H1 (cell line): Measurements from ENCODE around the gene DPH6. TPM values are rescaled to one million over a fixed set of nuclear protein-coding genes. Genes with fewer than 3 reads are reported as not detected.

Source experiments
- CTCF ChIA-PET: fragments of 300-600 bp; sonication (Branson Sonifier 250); formaldehyde crosslinking; loops from one replicate; lab custom pipeline; 2021; ENCODE audit not compliant: partially characterized antibody; lab: Charles Lee
- POLR2A ChIA-PET: fragments of 300-600 bp; sonication (Branson Sonifier 250); formaldehyde crosslinking; loops from one replicate; lab custom pipeline; 2021; ENCODE audit warnings: inconsistent platforms; ENCODE audit not compliant: partially characterized antibody; lab: Charles Lee
- DNase-seq, 2 experiments: peaks; one replicate each; pipeline versions ENCODE4 v3.0.0 to v3.0.0-alpha.2; 2010 to 2022; ENCODE audit warnings: low spot score in 2 of 2, low read depth in 1 of 2, mixed read lengths in 1 of 2
- FAIRE-seq: peaks from 2 replicates; lab custom pipeline; 2011; peaks lifted over from hg19 to GRCh38; lab: Jason Lieb, UNC
- H2AFZ ChIP-seq: 2 replicates; pipeline ENCODE4 v1.8.1; 2012; ENCODE audit warnings: low read length, inconsistent platforms
- H2AK5ac ChIP-seq: 2 replicates; pipeline ENCODE4 v1.6.1; 2013; ENCODE audit warnings: low read depth, low read length
- H2BK120ac ChIP-seq: replicated peaks from 2 replicates; pipeline ENCODE3; 2013; ENCODE audit warnings: low read depth, low read length, inconsistent platforms
- H2BK12ac ChIP-seq: 2 replicates; pipeline ENCODE4 v1.6.1; 2013; ENCODE audit warnings: low read depth, low read length
- H2BK15ac ChIP-seq: 2 replicates; pipeline ENCODE4 v1.6.1; 2013; ENCODE audit warnings: low read length
- H2BK20ac ChIP-seq: 2 replicates; pipeline ENCODE4 v1.6.1; 2013; ENCODE audit warnings: low read length
- H2BK5ac ChIP-seq: 2 replicates; pipeline ENCODE4 v1.6.1; 2013; ENCODE audit warnings: low read depth, low read length
- H3K14ac ChIP-seq: 2 replicates; pipeline ENCODE4 v1.6.1; 2013; ENCODE audit warnings: inconsistent platforms; ENCODE audit not compliant: insufficient read length
- H3K18ac ChIP-seq: 2 replicates; pipeline ENCODE4 v1.6.1; 2013; ENCODE audit warnings: low read length; ENCODE audit errors: extremely low read depth
- H3K23ac ChIP-seq: 2 replicates; pipeline ENCODE4 v1.6.1; 2013; ENCODE audit warnings: inconsistent platforms; ENCODE audit not compliant: insufficient read length
- H3K23me2 ChIP-seq: 2 replicates; pipeline ENCODE4 v1.6.1; 2013; ENCODE audit warnings: low read depth, low read length
- H3K27ac ChIP-seq: 2 replicates; pipeline ENCODE4 v1.6.1; 2011; ENCODE audit warnings: low read depth, low read length, inconsistent platforms
- H3K27me3 ChIP-seq, 4 experiments: replicated peaks in 1 of 4; 1 replicate in 1 of 4; 2 replicates in 3 of 4; pipeline versions ENCODE4 v1.6.1 to v1.8.1; 2011 to 2013; ENCODE audit warnings: low read length in 3 of 4, mild to moderate bottlenecking in 3 of 4, inconsistent platforms in 2 of 4, mixed read lengths in 2 of 4, moderate library complexity in 1 of 4; ENCODE audit not compliant: control insufficient read depth in 3 of 4, insufficient read depth in 3 of 4; ENCODE audit errors: extremely low read depth in 1 of 4
- H3K36me3 ChIP-seq, 4 experiments: 2 replicates each; pipeline versions ENCODE4 v1.6.1 to v1.8.1; 2011 to 2013; ENCODE audit warnings: mild to moderate bottlenecking in 4 of 4, low read length in 3 of 4, moderate library complexity in 2 of 4, control low read depth in 1 of 4, inconsistent platforms in 1 of 4; ENCODE audit not compliant: insufficient read depth in 4 of 4, control insufficient read depth in 2 of 4
- H3K4ac ChIP-seq: replicated peaks from 2 replicates; pipeline ENCODE3; 2013; ENCODE audit warnings: low read length, low read depth, mixed read lengths, inconsistent platforms; ENCODE audit not compliant: insufficient read length
- H3K4me1 ChIP-seq, 4 experiments: replicated peaks in 1 of 4; 1 replicate in 1 of 4; 2 replicates in 3 of 4; pipeline versions ENCODE4 v1.6.1 to v1.8.1; 2011 to 2013; ENCODE audit warnings: low read length in 3 of 4, inconsistent platforms in 2 of 4, mixed read lengths in 1 of 4; ENCODE audit not compliant: insufficient read depth in 4 of 4, control insufficient read depth in 3 of 4
- H3K4me2 ChIP-seq, 2 experiments: 2 replicates each; pipeline versions ENCODE4 v1.6.1 to v1.8.1; 2011 to 2013; ENCODE audit warnings: low read depth in 2 of 2, low read length in 2 of 2, control low read depth in 1 of 2, inconsistent platforms in 1 of 2, mild to moderate bottlenecking in 1 of 2; ENCODE audit not compliant: insufficient read depth in 1 of 2
- H3K4me3 ChIP-seq, 4 experiments: fragments of 200-600, 300-600 bp in 1 of 4; sonication (generic), shearing (Covaris generic), sonication (Bioruptor Twin) in 1 of 4; 2 replicates each; pipeline versions ENCODE4 v1.5.1 to v1.8.1; 2011 to 2016; ENCODE audit warnings: low read length in 4 of 4, low read depth in 3 of 4, control low read depth in 2 of 4, inconsistent platforms in 2 of 4, mild to moderate bottlenecking in 2 of 4, mixed read lengths in 1 of 4, moderate library complexity in 1 of 4; ENCODE audit not compliant: insufficient read depth in 2 of 4; ENCODE audit errors: extremely low read depth in 1 of 4
- H3K56ac ChIP-seq: replicated peaks from 2 replicates; pipeline ENCODE3; 2013; ENCODE audit warnings: low read depth, mild to moderate bottlenecking, mixed read lengths, low read length, inconsistent platforms; ENCODE audit not compliant: insufficient read length
- H3K79me1 ChIP-seq: 2 replicates; pipeline ENCODE4 v1.6.1; 2013; ENCODE audit warnings: low read depth, low read length, control low read depth
- H3K79me2 ChIP-seq, 2 experiments: 2 replicates each; pipeline versions ENCODE4 v1.6.1 to v1.8.1; 2012 to 2013; ENCODE audit warnings: low read length in 2 of 2, mild to moderate bottlenecking in 2 of 2, inconsistent platforms in 1 of 2; ENCODE audit not compliant: insufficient read depth in 2 of 2, control insufficient read depth in 1 of 2
- H3K9ac ChIP-seq, 4 experiments: replicated peaks in 1 of 4; 1 replicate in 1 of 4; 2 replicates in 3 of 4; pipeline versions ENCODE4 v1.6.1 to v1.8.1; 2011 to 2013; ENCODE audit warnings: low read depth in 3 of 4, low read length in 3 of 4, control low read depth in 2 of 4, mild to moderate bottlenecking in 2 of 4, moderate library complexity in 2 of 4, inconsistent platforms in 1 of 4; ENCODE audit errors: extremely low read depth in 1 of 4
- H3K9me3 ChIP-seq, 2 experiments: 2 replicates each; pipeline versions ENCODE4 v1.6.1 to v1.8.1; 2012 to 2013; ENCODE audit warnings: mild to moderate bottlenecking in 2 of 2, moderate library complexity in 2 of 2, control low read depth in 1 of 2, inconsistent platforms in 1 of 2, low read depth in 1 of 2, low read length in 1 of 2, mixed read lengths in 1 of 2; ENCODE audit not compliant: insufficient read depth in 2 of 2
- H4K20me1 ChIP-seq, 2 experiments: replicated peaks in 1 of 2; 2 replicates each; pipeline versions ENCODE3 to v1.8.1; 2011 to 2013; ENCODE audit warnings: inconsistent platforms in 2 of 2, low read length in 2 of 2, mild to moderate bottlenecking in 1 of 2; ENCODE audit not compliant: insufficient read depth in 2 of 2, control insufficient read depth in 1 of 2
- H4K5ac ChIP-seq: 2 replicates; pipeline ENCODE4 v1.6.1; 2013; ENCODE audit warnings: low read length, low read depth, mixed read lengths, inconsistent platforms; ENCODE audit not compliant: insufficient read length
- H4K8ac ChIP-seq: 2 replicates; pipeline ENCODE4 v1.8.0; 2013; ENCODE audit warnings: mild to moderate bottlenecking, moderate library complexity, low read length, inconsistent platforms; ENCODE audit not compliant: insufficient read depth; ENCODE audit errors: extremely low read depth
- H4K91ac ChIP-seq: replicated peaks from 2 replicates; pipeline ENCODE3; 2013; ENCODE audit warnings: low read length, mixed read lengths, inconsistent platforms; ENCODE audit not compliant: insufficient read length
- BRCA1 ChIP-seq: IDR thresholded peaks from 2 replicates; pipeline ENCODE4 v1.6.1; 2012; ENCODE audit warnings: low read depth, low read length, improper control_type of control experiment
- EGR1 ChIP-seq: IDR thresholded peaks from 2 replicates; pipeline ENCODE4 v1.6.1; 2011; ENCODE audit warnings: low read depth, low read length, borderline replicate concordance
- FOSL1 ChIP-seq: IDR thresholded peaks from 2 replicates; pipeline ENCODE4 v1.6.1; 2011; ENCODE audit warnings: mild to moderate bottlenecking, low read depth, low read length, moderate library complexity; ENCODE audit not compliant: insufficient read depth
- GABPA ChIP-seq: IDR thresholded peaks from 2 replicates; pipeline ENCODE4 v1.6.1; 2011; ENCODE audit warnings: mild to moderate bottlenecking, low read length, moderate library complexity, borderline replicate concordance; ENCODE audit not compliant: insufficient read depth
- KDM5A ChIP-seq: fragments of 200-600 bp; IDR thresholded peaks from 2 replicates; pipeline ENCODE4 v1.7.1; 2012; ENCODE audit warnings: mild to moderate bottlenecking, low read length, inconsistent platforms, mixed read lengths
- NRF1 ChIP-seq: IDR thresholded peaks from 2 replicates; pipeline ENCODE4 v1.6.1; 2011; ENCODE audit warnings: mild to moderate bottlenecking, low read depth, low read length, improper control_type of control experiment
- POLR2A ChIP-seq, 2 experiments: IDR thresholded peaks; 1 replicate in 1 of 2; 2 replicates in 1 of 2; pipeline ENCODE4 v1.6.1; 2011; ENCODE audit warnings: low read depth in 2 of 2, low read length in 2 of 2, mild to moderate bottlenecking in 2 of 2; ENCODE audit errors: control extremely low read depth in 1 of 2
- RXRA ChIP-seq: IDR thresholded peaks from 2 replicates; pipeline ENCODE4 v1.6.1; 2011; ENCODE audit warnings: low read depth, mild to moderate bottlenecking, low read length, moderate library complexity; ENCODE audit not compliant: insufficient read depth
- TBP ChIP-seq: IDR thresholded peaks from 2 replicates; pipeline ENCODE4 v1.6.1; 2011; ENCODE audit warnings: low read depth, low read length, improper control_type of control experiment
- TCF12 ChIP-seq: IDR thresholded peaks from 2 replicates; pipeline ENCODE4 v1.6.1; 2011; ENCODE audit warnings: low read depth, mild to moderate bottlenecking, low read length
- WGBS, 2 experiments: shearing (Covaris generic) in 1 of 2; methylation state at CpG; one replicate each; pipeline versions ENCODE4 v1.1.6 to v1.1.7; 2013 to 2015; ENCODE audit warnings: low lambda C conversion rate in 2 of 2, mixed read lengths in 2 of 2, inconsistent platforms in 1 of 2, low coverage in 1 of 2, missing lambda C conversion rate in 1 of 2; ENCODE audit not compliant: insufficient replicate concordance in 2 of 2, insufficient coverage in 1 of 2, insufficient read length in 1 of 2; ENCODE audit errors: extremely low coverage in 1 of 2, missing lambda C conversion rate in 1 of 2; 5-methylcytosine and 5-hydroxymethylcytosine counted together
- polyA plus RNA-seq, 7 experiments: library from polyadenylated mRNA; depleted of rRNA in 3 of 7; stranded (reverse) in 5 of 7; unstranded in 2 of 7; fragments of >200 nt in 5 of 7; fragments of 200-250 nt in 2 of 7; gene quantifications; 1 replicate in 5 of 7; 2 replicates in 1 of 7; 4 replicates in 1 of 7; pipeline versions ENCODE4 v1.2.1 to v1.2.3, GENCODE V29; 2011 to 2013; ENCODE audit warnings: missing spikeins in 2 of 7, mixed read lengths in 2 of 7
- total RNA-seq: library from RNA; stranded (reverse); fragmentation: NEBNext Ultra II Directional; extraction: Animal tissue kit (Norgen Biotek cat#: 25700); gene quantifications from 2 replicates; pipeline ENCODE4 v1.2.1, GENCODE V29; 2021
- TF ChIP-seq, protein P1 (sequence below): IDR thresholded peaks from 2 replicates; pipeline ENCODE4 v1.6.1; 2012; ENCODE audit warnings: inconsistent platforms

DPH6 gene
- total and polyA plus RNA-seq, 2 of the 8 experiments (the other 6 are each of a cell fraction or from before 2014, with no cell fraction given): 21.6 to 30.5 TPM

DNA sequence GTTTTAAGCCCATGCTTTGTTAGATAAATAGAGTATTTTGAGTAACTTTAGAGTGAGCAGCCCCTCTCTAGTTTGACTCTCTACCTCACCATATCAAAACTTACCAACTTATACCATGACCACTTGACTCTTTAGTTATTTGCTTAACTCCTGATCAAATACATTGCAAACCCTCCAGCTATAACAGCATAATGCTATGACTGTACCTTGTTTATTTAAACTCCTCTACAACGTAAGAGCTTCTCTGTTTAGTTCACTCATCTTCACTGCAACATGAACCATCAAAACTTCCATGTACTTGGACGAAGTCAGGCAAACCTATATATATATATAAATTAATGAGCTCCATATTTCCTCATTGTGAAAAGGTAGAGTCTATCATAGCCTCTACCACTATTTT is 218.2 kb downstream of the DPH6 start:
- Histone ChIP-seq H4K5ac (no peak overlapping the region), H3K36me3 (no peaks in the 10 kb centered on the region), H3K79me1 (no peaks in the 10 kb centered on the region), H3K14ac (no peak overlapping the region), H3K23me2 (no peaks in the 10 kb centered on the region), H3K27me3 (no peaks in the 10 kb centered on the region), H3K4me2 (no peak overlapping the region), H3K79me2 (no peaks in the 10 kb centered on the region), H3K23ac (no peak overlapping the region), H3K4ac (no peak overlapping the region), H2BK20ac (no peak overlapping the region), H2BK15ac (no peak overlapping the region), H4K91ac (no peak overlapping the region), H3K4me3 (no peak overlapping the region), H3K9ac (no peak overlapping the region), H2BK5ac (no peak overlapping the region), H2BK120ac (no peak overlapping the region), H3K18ac (no peak overlapping the region), H3K56ac (no peak overlapping the region), H2BK12ac (no peak overlapping the region), H4K20me1 (no peaks in the 10 kb centered on the region), H2AK5ac (no peak overlapping the region), H3K27ac (no peak overlapping the region), H4K8ac (no peak overlapping the region), H2AFZ (no peak overlapping the region), H3K4me1 (no peaks in the 10 kb centered on the region), H3K9me3 (no peaks in the 10 kb centered on the region)
- WGBS, 2 experiments: 69% methylated on average over 2 of the region's 2 CpGs; no CpG with 5 or more reads in 1 of the 2 experiments
- no peak for FAIRE-seq
- TF ChIP-seq TCF12 (no peak), TBP (no peak), EGR1 (no peak), NRF1 (no peak), FOSL1 (no peak), GABPA (no peak), RXRA (no peak), BRCA1 (no peak), POLR2A (IDR thresholded peaks at IDR 0.05; ENCODE audit: control extremely low read depth in 1 of 2, low read depth in 2 of 2, low read length in 2 of 2) (no peak), KDM5A (no peak)
- TF ChIP-seq, protein P1, sequence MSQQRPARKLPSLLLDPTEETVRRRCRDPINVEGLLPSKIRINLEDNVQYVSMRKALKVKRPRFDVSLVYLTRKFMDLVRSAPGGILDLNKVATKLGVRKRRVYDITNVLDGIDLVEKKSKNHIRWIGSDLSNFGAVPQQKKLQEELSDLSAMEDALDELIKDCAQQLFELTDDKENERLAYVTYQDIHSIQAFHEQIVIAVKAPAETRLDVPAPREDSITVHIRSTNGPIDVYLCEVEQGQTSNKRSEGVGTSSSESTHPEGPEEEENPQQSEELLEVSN: no peak
- ChIA-PET CTCF (no interaction called here), POLR2A (no interaction called here)
- DNase-seq: no peak
